Activated CD4-positive, alpha-beta T cell treated with anti-CD3 and anti-CD28 coated beads, Interleukin-2, amount 50 U/mL, for 24 hours (primary cell): ENCODE measurements around the gene ATM.
"Not testable (repeated sequence)": the region's sequence is repeated elsewhere in the genome, so short reads cannot be mapped to it uniquely, and the experiment has no call there.

Experiments
- DNase-seq, 2 donors: peaks; one replicate each; pipeline ENCODE4 v3.0.0-alpha.2; 2020; ENCODE audit warnings: low read depth in 1 of 2, low spot score in 1 of 2

The ATM gene

DNA sequence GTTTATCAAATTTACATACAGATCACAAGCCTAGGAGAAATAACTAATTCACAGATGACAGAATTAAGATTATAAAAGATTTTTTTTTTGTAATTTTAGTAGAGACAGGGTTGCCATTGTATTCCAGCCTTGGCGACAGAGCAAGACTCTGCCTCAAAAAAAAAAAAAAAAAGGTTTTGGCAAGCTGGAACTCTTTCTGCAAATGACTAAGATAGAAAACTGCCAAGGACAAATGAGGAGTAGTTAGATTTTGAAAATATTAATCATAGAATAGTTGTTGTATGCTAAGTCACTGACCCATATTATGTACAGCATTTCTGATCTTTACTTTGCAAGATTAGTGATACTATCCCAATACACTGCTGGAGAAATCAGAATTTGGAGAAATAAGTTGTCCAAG lies 145.3 kb downstream of the ATM start:
- DNase-seq: no peak

- no peak for DNase-seq
These were observed 146.2 kb downstream of the ATM start for GRCh38 chr11:108369064-108369463.

GRCh38 chr11:108370315-108370714 lies 147.4 kb downstream of the ATM start:
- DNase-seq: no peak

DNA sequence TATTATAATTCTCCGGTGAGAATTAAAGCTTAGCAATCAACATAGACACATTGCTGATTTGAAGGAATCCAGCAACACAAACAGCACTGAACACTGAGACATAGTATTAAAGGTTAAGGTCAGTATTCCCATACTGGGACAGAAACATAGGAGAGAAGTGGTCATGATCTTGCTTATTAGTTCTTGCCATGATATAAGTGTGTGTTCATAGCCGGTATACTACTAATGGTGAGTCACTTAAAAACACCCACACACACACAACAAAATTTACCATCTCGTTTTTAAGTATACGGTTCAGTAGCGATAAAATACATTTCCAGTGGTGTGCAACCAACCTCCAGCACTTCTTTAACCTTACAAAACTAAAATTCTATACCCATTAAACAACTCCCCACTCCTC lies 148.1 kb downstream of the ATM start:
- no peak for DNase-seq

DNA sequence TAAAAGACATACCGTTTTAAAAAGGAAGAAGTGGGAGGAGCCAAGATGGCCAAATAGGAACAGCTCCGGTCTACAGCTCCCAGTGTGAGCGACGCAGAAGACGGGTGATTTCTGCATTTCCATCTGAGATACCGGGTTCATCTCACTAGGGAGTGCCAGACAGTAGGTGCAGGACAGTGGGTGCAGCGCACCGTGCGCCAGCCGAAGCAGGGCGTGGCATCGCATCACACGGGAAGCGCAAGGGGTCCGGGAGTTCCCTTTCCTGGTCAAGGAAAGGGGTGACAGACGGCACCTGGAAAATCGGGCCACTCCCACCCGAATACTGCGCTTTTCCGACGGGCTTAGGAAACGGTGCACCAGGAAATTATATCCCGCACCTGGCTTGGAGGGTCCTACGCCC lies 150.6 kb downstream of the ATM start:
- DNase-seq: not testable (repeated sequence)

GRCh38 chr11:108388576-108388975 lies 165.7 kb downstream of the ATM start:
- no peak for DNase-seq

GRCh38 chr11:108392353-108392752 lies 169.5 kb downstream of the ATM start:
- no peak for DNase-seq

DNA sequence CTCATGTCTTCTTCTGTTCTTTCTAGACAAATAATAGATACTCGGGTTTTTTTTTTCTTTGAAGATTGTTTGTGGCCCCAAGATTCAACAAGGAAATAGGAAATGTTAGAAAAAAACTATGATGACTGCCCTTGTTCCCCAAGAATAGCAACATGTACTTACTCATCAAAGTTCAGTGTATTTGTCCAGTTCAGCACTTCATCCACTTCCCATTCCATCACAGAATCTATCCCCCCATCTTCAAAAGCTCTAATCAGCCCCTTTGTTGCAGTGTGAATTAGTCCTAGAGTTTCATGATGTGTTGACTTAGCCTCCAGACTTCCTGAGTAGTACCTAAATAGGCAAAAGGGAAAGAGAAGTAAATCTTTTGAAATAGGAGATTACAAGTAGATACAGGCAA lies 170.2 kb downstream of the ATM start:
- DNase-seq: no peak

DNA sequence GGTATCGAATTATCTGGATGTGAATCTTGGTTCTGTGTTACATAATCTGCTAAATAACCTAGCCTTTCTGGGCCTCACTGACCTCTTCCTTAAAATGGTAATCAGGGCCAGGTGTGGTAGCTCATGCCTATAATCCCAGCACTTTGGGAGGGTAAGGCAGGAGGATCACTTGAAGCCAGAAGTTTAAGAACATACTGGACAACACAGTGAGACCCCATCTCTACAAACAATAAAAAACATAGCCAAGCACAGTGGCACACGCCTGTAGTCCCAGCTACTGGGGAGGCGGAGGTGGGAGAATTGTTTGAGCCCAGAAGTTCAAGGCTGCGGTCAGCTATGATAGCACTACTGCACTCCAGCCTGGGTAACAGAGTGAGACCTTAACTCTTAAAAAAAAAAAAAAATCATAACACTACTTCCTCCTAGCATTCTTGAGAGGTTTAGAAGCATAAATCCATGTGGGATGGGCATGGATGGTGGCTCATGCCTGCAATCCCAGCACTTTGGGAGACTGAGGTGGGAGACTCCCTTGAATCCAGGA lies 171.9 kb downstream of the ATM start:
- DNase-seq: no peak

- not testable (repeated sequence) for DNase-seq
These were observed 173.8 kb downstream of the ATM start for GRCh38 chr11:108396672-108397071.

DNA sequence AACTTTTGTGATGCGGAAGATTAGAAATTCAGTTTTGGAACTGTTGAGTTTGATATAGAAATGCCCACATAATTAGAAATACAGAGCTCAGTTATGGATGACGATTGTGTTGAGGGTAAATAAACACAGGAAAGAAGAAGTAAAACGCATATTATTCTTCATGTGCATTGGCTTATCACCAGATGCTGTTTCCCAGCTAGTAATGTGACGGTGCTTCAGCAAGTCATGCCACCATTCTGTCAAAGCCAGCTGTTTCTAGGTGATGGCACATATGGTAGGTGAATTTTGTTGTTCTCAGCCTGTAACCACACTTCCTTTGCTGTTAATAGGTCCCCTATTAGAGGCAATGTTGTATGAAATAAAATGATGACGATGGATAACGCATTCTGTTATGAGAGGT lies 175.6 kb downstream of the ATM start:
- no peak for DNase-seq

GRCh38 chr11:108402241-108402640 lies 179.4 kb downstream of the ATM start:
- no peak for DNase-seq

GRCh38 chr11:108403052-108403451 lies 180.2 kb downstream of the ATM start:
- no peak for DNase-seq

DNA sequence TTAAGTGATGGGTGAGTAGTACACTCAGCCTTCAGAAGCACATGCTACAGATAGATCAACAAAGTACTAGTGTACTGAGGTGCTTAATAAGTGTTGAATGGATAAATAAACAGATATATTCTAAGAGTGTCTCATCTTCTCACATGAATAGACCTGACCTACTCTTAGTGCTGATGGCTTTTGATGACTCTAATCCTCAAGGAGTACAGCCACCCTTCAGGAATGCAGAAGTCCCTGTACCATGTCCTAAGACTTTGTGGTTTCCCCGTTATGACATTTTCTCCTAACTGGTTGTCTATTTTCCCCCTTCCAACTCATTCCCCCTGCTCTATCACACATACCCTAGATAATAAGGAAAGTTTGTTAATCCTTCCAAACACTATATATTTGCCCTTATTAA lies 182.8 kb downstream of the ATM start:
- no peak for DNase-seq

DNA sequence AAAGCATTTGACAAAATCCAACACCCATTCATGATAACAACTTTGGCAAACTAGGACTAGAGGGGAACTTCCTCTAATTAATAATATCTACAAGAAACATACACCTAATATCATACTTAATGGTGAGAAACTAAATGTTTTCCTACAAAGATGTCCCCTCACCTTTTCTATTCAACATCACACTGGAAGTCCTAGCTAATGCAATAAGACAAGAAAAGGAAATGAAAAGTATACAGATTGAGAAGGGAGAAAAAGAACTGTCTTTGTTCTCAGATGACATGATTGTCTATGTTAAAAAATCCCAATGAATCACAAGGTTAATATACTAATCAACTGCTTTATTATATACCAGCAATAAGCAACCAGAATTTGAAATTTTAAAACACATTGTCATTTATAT lies 192.1 kb downstream of the ATM start:
- DNase-seq: no peak

GRCh38 chr11:108417551-108417950 lies 194.7 kb downstream of the ATM start:
- not testable (repeated sequence) for DNase-seq
